Lower leg skin (tissue), 3 donors: ENCODE results near the gene HDC.

Experiments
- POLR2A ChIP-seq, 2 donors: fragments of 450-650 bp; IDR thresholded peaks; one replicate each; pipeline ENCODE4 v1.6.1; 2016 to 2017; ENCODE audit warnings: antibody characterized with exemption in 2 of 2, mild to moderate bottlenecking in 1 of 2, moderate library complexity in 1 of 2
- TF ChIP-seq, protein P1 (sequence below), 3 donors: fragments of 450-650 bp; IDR thresholded peaks; one replicate each; pipeline ENCODE4 v1.5.1; 2016; ENCODE audit warnings: antibody characterized with exemption in 3 of 3, mild to moderate bottlenecking in 3 of 3, moderate library complexity in 2 of 3

DNA sequence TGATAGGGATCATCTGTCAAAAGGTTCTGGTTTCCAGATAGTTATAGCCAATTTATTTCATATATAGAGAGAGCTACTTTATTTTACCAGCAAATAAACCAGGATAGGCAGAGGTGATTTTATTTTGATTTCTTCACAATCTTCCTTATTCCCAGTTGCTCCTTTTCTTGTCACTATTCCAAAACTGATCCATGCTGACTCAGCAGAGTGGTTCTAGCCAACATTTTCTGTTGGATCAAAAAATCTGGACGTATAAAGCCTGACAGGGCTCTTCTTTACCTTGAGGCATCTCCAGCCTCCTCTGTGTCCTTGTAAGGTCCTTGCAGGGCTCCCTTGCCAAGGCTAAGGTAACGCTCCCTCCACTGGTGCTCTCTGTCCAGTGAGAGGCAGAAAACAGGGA lies 15.8 kb downstream of the HDC start:
- TF ChIP-seq, protein P1, sequence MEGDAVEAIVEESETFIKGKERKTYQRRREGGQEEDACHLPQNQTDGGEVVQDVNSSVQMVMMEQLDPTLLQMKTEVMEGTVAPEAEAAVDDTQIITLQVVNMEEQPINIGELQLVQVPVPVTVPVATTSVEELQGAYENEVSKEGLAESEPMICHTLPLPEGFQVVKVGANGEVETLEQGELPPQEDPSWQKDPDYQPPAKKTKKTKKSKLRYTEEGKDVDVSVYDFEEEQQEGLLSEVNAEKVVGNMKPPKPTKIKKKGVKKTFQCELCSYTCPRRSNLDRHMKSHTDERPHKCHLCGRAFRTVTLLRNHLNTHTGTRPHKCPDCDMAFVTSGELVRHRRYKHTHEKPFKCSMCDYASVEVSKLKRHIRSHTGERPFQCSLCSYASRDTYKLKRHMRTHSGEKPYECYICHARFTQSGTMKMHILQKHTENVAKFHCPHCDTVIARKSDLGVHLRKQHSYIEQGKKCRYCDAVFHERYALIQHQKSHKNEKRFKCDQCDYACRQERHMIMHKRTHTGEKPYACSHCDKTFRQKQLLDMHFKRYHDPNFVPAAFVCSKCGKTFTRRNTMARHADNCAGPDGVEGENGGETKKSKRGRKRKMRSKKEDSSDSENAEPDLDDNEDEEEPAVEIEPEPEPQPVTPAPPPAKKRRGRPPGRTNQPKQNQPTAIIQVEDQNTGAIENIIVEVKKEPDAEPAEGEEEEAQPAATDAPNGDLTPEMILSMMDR (IDR thresholded peaks at IDR 0.05) = no peak
- TF ChIP-seq POLR2A (IDR thresholded peaks at IDR 0.05) = no peak
